Measurements from ENCODE around the gene YEATS2. TPM values are rescaled to one million over a fixed set of nuclear protein-coding genes. Genes with fewer than 3 reads are reported as not detected.

The YEATS2 gene
- polyA plus RNA-seq, 1 donor from 2014 or later, result 46.2 TPM

DNA sequence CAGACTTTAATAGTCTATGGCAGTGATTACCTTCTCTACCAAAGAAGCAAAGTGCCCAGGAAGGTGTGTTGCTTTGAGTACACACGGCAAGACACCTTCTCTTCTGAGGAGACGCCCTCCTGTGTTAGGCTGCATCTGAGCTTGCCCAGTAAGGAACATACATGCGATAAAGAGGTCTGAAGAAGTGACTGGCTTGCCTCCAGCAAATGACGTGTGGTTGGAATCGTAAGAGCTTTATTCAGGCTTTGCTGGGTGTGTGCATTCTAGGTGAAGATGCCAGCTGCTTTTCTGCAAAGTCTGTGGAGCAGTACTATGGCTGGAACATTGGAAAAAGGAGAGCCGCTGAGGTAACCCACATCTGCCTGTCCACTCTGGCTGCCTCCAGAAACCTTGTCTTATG, 105.4 kb downstream of the YEATS2 start:
- H3K4me2 ChIP-seq (ENCODE audit: low read length), result no peak overlapping the region
- no peaks in the 10 kb centered on the region for H3K9me2 ChIP-seq (ENCODE audit: insufficient read depth, low read length)
- H3K27me3 ChIP-seq (ENCODE audit: insufficient read depth, low read depth, low read length), result no peaks in the 10 kb centered on the region
- no peaks in the 10 kb centered on the region for H3K9me3 ChIP-seq (ENCODE audit: low read length)
- H3K79me2 ChIP-seq (replicated peaks; ENCODE audit: insufficient read depth, low read length), result no peaks in the 10 kb centered on the region
- no peak overlapping the region for H3K9ac ChIP-seq (ENCODE audit: low read length)
- no peaks in the 10 kb centered on the region for H4K20me1 ChIP-seq (ENCODE audit: insufficient read depth)
- no peak for TF ChIP-seq POLR2AphosphoS5 (IDR thresholded peaks at IDR 0.05)
- TF ChIP-seq SMC3 (conservative IDR thresholded peaks at IDR 0.05; ENCODE audit: poor library complexity), result no peak
- no peak for TF ChIP-seq TAF1 (IDR thresholded peaks at IDR 0.05; ENCODE audit: low read depth)
- TF ChIP-seq RAD21 (conservative IDR thresholded peaks at IDR 0.05), result no peak
- TF ChIP-seq MXI1 (conservative IDR thresholded peaks at IDR 0.05; ENCODE audit: poor library complexity, severe bottlenecking), result no peak
- TF ChIP-seq EP300 (conservative IDR thresholded peaks at IDR 0.05; ENCODE audit: poor library complexity, severe bottlenecking), result no peak
- TF ChIP-seq, protein P1, sequence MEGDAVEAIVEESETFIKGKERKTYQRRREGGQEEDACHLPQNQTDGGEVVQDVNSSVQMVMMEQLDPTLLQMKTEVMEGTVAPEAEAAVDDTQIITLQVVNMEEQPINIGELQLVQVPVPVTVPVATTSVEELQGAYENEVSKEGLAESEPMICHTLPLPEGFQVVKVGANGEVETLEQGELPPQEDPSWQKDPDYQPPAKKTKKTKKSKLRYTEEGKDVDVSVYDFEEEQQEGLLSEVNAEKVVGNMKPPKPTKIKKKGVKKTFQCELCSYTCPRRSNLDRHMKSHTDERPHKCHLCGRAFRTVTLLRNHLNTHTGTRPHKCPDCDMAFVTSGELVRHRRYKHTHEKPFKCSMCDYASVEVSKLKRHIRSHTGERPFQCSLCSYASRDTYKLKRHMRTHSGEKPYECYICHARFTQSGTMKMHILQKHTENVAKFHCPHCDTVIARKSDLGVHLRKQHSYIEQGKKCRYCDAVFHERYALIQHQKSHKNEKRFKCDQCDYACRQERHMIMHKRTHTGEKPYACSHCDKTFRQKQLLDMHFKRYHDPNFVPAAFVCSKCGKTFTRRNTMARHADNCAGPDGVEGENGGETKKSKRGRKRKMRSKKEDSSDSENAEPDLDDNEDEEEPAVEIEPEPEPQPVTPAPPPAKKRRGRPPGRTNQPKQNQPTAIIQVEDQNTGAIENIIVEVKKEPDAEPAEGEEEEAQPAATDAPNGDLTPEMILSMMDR (IDR thresholded peaks at IDR 0.05; ENCODE audit: poor library complexity, severe bottlenecking), result no peak
- no peak for TF ChIP-seq EZH2 (IDR thresholded peaks at IDR 0.05; ENCODE audit: borderline replicate concordance, insufficient read depth, low read length, poor library complexity, severe bottlenecking)
- TF ChIP-seq, protein P2, sequence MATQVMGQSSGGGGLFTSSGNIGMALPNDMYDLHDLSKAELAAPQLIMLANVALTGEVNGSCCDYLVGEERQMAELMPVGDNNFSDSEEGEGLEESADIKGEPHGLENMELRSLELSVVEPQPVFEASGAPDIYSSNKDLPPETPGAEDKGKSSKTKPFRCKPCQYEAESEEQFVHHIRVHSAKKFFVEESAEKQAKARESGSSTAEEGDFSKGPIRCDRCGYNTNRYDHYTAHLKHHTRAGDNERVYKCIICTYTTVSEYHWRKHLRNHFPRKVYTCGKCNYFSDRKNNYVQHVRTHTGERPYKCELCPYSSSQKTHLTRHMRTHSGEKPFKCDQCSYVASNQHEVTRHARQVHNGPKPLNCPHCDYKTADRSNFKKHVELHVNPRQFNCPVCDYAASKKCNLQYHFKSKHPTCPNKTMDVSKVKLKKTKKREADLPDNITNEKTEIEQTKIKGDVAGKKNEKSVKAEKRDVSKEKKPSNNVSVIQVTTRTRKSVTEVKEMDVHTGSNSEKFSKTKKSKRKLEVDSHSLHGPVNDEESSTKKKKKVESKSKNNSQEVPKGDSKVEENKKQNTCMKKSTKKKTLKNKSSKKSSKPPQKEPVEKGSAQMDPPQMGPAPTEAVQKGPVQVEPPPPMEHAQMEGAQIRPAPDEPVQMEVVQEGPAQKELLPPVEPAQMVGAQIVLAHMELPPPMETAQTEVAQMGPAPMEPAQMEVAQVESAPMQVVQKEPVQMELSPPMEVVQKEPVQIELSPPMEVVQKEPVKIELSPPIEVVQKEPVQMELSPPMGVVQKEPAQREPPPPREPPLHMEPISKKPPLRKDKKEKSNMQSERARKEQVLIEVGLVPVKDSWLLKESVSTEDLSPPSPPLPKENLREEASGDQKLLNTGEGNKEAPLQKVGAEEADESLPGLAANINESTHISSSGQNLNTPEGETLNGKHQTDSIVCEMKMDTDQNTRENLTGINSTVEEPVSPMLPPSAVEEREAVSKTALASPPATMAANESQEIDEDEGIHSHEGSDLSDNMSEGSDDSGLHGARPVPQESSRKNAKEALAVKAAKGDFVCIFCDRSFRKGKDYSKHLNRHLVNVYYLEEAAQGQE (IDR thresholded peaks at IDR 0.05; ENCODE audit: borderline replicate concordance), result no peak
- no peak overlapping the region for H3K4me3 ChIP-seq (ENCODE audit: low read length)
- no peaks in the 10 kb centered on the region for H3F3A ChIP-seq (ENCODE audit: insufficient read depth, low read length, poor library complexity, severe bottlenecking)
- H3K27ac ChIP-seq (ENCODE audit: low read length), result no peak overlapping the region
- H2AFZ ChIP-seq (ENCODE audit: low read depth, low read length), result no peak overlapping the region
- H3K36me3 ChIP-seq (ENCODE audit: insufficient read depth, low read length), result peaks cover 22% of the 10 kb centered on the region

DNA sequence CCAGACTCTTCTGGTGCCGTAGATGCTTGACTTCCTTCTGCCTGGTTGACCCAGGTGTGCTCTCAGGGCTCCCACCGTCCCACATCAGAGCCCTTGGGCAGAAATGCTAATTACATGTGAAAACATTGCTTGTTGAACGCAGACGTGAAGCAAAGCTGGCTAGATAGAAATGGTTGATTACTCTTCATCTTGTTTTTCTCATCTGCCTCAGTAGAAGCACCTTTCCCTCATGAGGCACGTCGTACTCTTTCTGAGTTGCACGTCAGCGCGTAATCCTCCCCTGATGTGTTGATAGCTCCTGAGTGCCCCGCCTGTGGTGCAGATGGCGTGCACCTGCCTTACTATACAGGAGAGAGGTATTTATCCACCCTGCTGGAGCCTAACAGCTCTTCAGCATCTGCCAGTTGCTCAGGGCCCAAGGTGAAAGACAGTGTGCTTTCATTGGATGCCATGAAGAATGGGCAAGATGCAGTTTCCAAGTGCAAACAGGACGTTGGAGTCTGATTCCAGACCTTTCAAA, 109.7 kb downstream of the YEATS2 start:
- TF ChIP-seq, protein P2 (IDR thresholded peaks at IDR 0.05; ENCODE audit: borderline replicate concordance), result no peak
- peak; percentile 62 for TF ChIP-seq POLR2AphosphoS5 (IDR thresholded peaks at IDR 0.05)
- no peak overlapping the region for H3K4me3 ChIP-seq (ENCODE audit: low read length)
- H3K36me3 ChIP-seq (ENCODE audit: insufficient read depth, low read length), result peaks cover 30% of the 10 kb centered on the region
- no peak overlapping the region for H3K4me2 ChIP-seq (ENCODE audit: low read length)
- H3K9me3 ChIP-seq (ENCODE audit: low read length), result no peaks in the 10 kb centered on the region
- no peaks in the 10 kb centered on the region for H4K20me1 ChIP-seq (ENCODE audit: insufficient read depth)
- H2AFZ ChIP-seq (ENCODE audit: low read depth, low read length), result no peak overlapping the region
- peak overlapping the region; percentile 9 for H3K27ac ChIP-seq (ENCODE audit: low read length)
- no peaks in the 10 kb centered on the region for H3K27me3 ChIP-seq (ENCODE audit: insufficient read depth, low read depth, low read length)
- H3K79me2 ChIP-seq (replicated peaks; ENCODE audit: insufficient read depth, low read length), result no peaks in the 10 kb centered on the region
- H3K9me2 ChIP-seq (ENCODE audit: insufficient read depth, low read length), result no peaks in the 10 kb centered on the region
- H3F3A ChIP-seq (ENCODE audit: insufficient read depth, low read length, poor library complexity, severe bottlenecking), result no peaks in the 10 kb centered on the region
- no peak overlapping the region for H3K9ac ChIP-seq (ENCODE audit: low read length)
